ENCODE measurements around the gene ACSL3. TPM values are rescaled to one million over a fixed set of nuclear protein-coding genes. Genes with fewer than 3 reads are reported as not detected.

The ACSL3 gene
- total RNA-seq, 1 donor from 2014 or later = 37.4 TPM

- DNase-seq (ENCODE audit: low spot score) = no peak
- intact Hi-C loops (cut with DNase I) = no loop called here
These were observed 16.9 kb downstream of the ACSL3 start for GRCh38 chr2:222877556-222878300.

GRCh38 chr2:222878301-222878876, 17.6 kb downstream of the ACSL3 start:
- DNase-seq (ENCODE audit: low spot score) = no peak
- intact Hi-C loops (cut with DNase I) = no loop called here

- intact Hi-C loops (cut with DNase I) = no loop called here
- DNase-seq (ENCODE audit: low spot score) = no peak
These were observed 18.2 kb downstream of the ACSL3 start for GRCh38 chr2:222878877-222879603.

GRCh38 chr2:222879604-222879933, 18.7 kb downstream of the ACSL3 start:
- intact Hi-C loops (cut with DNase I) = no loop called here
- DNase-seq (ENCODE audit: low spot score) = no peak

- intact Hi-C loops (cut with DNase I) = no loop called here
- no peak for DNase-seq (ENCODE audit: low spot score)
These were observed 21.7 kb downstream of the ACSL3 start for GRCh38 chr2:222882484-222882928.

GRCh38 chr2:222883420-222883819, 22.6 kb downstream of the ACSL3 start:
- DNase-seq (ENCODE audit: low spot score) = no peak
- intact Hi-C loops (cut with DNase I) = no loop called here

GRCh38 chr2:222884114-222884771, 23.4 kb downstream of the ACSL3 start:
- intact Hi-C loops (cut with DNase I) = no loop called here

GRCh38 chr2:222884805-222885424, 24.1 kb downstream of the ACSL3 start:
- no peak for DNase-seq (ENCODE audit: low spot score)
- intact Hi-C loops (cut with DNase I) = no loop called here

More at GRCh38 chr2:222884114-222884771, 23.4 kb downstream of the ACSL3 start:
- DNase-seq (ENCODE audit: low spot score) = no peak

GRCh38 chr2:222887124-222887523, 26.3 kb downstream of the ACSL3 start:
- DNase-seq (ENCODE audit: low spot score) = no peak
- intact Hi-C loops (cut with DNase I) = no loop called here

GRCh38 chr2:222888716-222889115, 27.9 kb downstream of the ACSL3 start:
- intact Hi-C loops (cut with DNase I) = no loop called here
- no peak for DNase-seq (ENCODE audit: low spot score)

- no peak for DNase-seq (ENCODE audit: low spot score)
- intact Hi-C loops (cut with DNase I) = loop anchor here (5.0 kb wide), 1 partner anchor 100 kb away; no protein-coding TSS in a partner anchor
These were observed 31.1 kb downstream of the ACSL3 start for GRCh38 chr2:222891890-222892289.

GRCh38 chr2:222892321-222892720, 31.5 kb downstream of the ACSL3 start:
- intact Hi-C loops (cut with DNase I) = loop anchor here (5.0 kb wide), 1 partner anchor 100 kb away; no protein-coding TSS in a partner anchor
- DNase-seq (ENCODE audit: low spot score) = no peak

- intact Hi-C loops (cut with DNase I) = loop anchor here (5.0 kb wide), 1 partner anchor 100 kb away; no protein-coding TSS in a partner anchor
These were observed 31.9 kb downstream of the ACSL3 start for GRCh38 chr2:222892761-222893160.

GRCh38 chr2:222893716-222894115, 32.9 kb downstream of the ACSL3 start:
- no peak for DNase-seq (ENCODE audit: low spot score)
- intact Hi-C loops (cut with DNase I) = loop anchor here (5.0 kb wide), 1 partner anchor 101 kb away; no protein-coding TSS in a partner anchor

More at GRCh38 chr2:222892761-222893160, 31.9 kb downstream of the ACSL3 start:
- no peak for DNase-seq (ENCODE audit: low spot score)

GRCh38 chr2:222895144-222895543, 34.3 kb downstream of the ACSL3 start:
- intact Hi-C loops (cut with DNase I) = no loop called here
- no peak for DNase-seq (ENCODE audit: low spot score)

- intact Hi-C loops (cut with DNase I) = no loop called here
- no peak for DNase-seq (ENCODE audit: low spot score)
These were observed 37.1 kb downstream of the ACSL3 start for GRCh38 chr2:222897898-222898297.

- DNase-seq (ENCODE audit: low spot score) = no peak
- intact Hi-C loops (cut with DNase I) = loop anchor here (2.0 to 5.0 kb wide), 2 partner anchors 39 to 207 kb away; partner anchors contain the start of gene ACSL3
These were observed 38.8 kb downstream of the ACSL3 start for GRCh38 chr2:222899413-222900181.

- intact Hi-C loops (cut with DNase I) = loop anchor here (2.0 to 5.0 kb wide), 2 partner anchors 40 to 208 kb away; partner anchors contain the start of gene ACSL3
- no peak for DNase-seq (ENCODE audit: low spot score)
These were observed 39.5 kb downstream of the ACSL3 start for GRCh38 chr2:222900354-222900753.
